Lung microvascular endothelial cell (primary cell): Measurements from ENCODE around the gene CTSG. TPM values are rescaled to one million over a fixed set of nuclear protein-coding genes. Genes with fewer than 3 reads are reported as not detected.
"Not testable (repeated sequence)": the region's sequence is repeated elsewhere in the genome, so short reads cannot be mapped to it uniquely, and the experiment has no call there.

Experiments used
- DNase-seq, 2 donors: peaks; one replicate each; pipeline versions ENCODE4 v3.0.0 to v3.0.0-alpha.2; 2010; ENCODE audit warnings: low read depth in 2 of 2
- total RNA-seq: library from RNA; depleted of rRNA; stranded (reverse); fragments of >200 nt; gene quantifications from 2 replicates; pipeline ENCODE4 v1.2.1, GENCODE V29; 2014

The CTSG gene
- total RNA-seq, 1 donor from 2014 or later = not detected

DNA sequence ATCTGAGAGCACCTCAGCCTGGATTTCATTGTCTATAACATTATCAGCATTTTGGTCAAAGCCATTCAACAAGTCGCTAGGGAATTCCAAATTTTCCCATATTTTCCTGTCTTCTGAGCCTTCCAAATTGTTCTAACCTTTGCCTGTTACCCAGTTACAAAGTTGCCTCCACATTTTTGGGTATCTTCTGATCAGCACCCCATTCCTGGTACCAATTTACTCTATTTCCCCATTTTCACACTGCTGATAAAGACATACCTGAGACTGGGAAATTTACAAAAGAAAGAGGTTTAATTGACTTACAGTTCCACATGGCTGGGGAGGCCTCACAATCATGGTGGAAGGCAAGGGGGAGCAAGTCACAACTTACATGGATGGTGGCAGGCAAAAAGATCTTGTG lies 27.0 kb downstream of the CTSG start:
- not testable (repeated sequence) for DNase-seq

DNA sequence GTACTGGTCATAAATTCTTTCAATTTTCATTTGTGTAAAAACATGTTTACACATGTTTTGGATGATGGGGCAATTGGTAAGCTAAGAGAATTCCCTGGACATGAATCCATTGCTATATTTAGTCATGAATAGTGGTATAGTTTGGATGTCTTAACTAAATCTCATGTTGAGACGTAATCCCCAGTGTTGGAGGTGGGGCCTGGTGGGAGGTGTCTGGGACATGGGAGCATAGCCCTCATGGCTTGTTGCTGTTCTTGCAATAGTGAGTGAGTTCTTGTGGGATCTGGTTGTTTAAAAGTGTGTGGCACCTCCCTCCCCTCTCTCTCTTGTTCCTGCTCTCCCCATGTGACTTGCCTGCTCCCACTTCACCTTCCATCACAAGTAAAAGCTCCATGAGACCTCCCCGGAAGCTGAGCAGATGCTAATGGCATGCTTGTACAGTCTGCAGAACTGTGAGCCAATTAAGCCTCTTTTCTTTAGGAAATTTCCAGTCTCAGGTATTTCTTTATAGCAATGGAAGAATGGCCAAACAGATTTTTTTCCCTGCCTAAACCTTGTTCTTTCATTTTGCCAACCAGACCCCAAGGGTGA lies 33.6 kb downstream of the CTSG start:
- no peak for DNase-seq

DNA sequence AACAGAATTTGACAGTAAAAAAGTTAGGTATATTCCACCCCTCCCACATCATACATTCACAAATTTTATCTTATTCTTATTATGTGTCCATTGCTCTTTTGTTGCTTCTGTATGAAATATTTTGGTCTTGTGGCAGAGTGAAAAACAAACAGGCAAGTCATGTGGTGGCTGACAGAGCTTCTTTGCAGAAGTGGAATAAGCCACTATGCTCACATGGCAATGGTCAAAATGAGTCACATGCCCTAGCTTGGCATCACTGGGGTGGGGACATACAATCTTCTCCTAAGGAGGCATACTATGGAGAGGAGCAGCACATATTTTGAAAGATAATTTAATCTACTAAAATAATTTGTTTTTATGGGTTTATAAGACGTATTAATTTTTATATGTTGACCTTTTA lies 40.3 kb downstream of the CTSG start:
- no peak for DNase-seq

DNA sequence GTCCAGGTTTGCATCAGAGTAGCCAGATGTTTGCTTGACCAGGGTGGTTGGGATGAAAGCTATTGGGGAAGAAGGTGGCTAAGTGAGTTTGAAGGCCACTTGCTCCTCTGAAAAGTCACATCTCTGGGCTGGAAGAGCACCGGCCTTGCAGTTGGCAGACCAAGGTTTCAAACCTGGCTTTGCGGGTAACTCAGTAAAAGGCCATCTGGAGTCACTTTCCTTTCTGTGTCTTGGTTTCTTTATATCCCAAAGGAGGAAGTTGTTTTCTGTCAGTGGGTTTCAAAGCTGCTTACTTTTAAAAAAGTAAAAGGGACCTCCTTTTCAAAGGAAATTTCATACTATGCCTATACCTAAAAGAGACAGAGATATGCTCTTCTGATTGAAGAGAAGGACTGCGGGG lies 41.8 kb downstream of the CTSG start:
- DNase-seq = no peak

DNA sequence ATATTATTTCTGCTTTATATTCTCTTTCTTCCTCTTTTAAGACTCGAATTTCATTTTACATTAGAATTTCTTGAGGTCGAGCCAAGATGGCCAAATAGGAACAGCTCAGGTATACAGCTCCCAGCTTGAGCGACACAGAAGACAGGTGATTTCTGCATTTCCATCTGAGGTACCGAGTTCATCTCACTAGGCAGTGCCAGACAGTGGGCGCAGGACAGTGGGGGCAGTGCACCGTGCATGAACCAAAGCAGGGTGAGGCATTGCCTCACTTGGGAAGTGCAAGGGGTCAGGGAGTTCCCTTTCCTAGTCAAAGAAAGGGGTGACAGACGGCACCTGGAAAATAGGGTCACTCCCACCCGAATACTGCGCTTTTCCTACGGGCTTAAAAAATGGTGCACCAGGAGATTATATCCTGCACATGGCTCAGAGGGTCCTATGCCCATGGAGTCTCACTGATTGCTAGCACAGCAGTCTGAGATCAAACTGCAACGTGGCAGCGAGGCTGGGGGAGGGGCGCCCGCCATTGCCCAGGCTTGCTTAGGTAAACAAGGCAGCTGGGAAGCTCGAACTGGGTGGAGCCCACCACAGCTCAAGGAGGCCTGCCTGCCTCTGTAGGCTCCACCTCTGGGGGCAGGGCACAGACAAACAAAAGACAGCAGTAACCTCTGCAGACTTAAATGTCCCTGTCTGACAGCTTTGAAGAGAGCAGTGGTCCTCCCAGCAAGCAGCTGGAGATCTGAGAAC lies 50.0 kb downstream of the CTSG start:
- DNase-seq = not testable (repeated sequence)

Other genes starting within 250 kb of the CTSG start
- 34.9 and 60.1 TPM in 2 replicates for gene ADCY4, start 241.2 kb downstream of the CTSG start, total RNA-seq
- gene RIPK3, start 236.3 kb downstream of the CTSG start, total RNA-seq = 0.60 and 0.65 TPM in 2 replicates
- 0.60 and 0.87 TPM in 2 replicates for gene NFATC4, start 208.1 kb downstream of the CTSG start, total RNA-seq
- 1.4 and 4.1 TPM in 2 replicates for gene NYNRIN, start 177.2 kb downstream of the CTSG start, total RNA-seq
- gene CBLN3, start 146.6 kb downstream of the CTSG start, total RNA-seq = 0.20 and 0.22 TPM in 2 replicates
- gene KHNYN, start 146.3 kb downstream of the CTSG start, total RNA-seq = 30.3 and 45.8 TPM in 2 replicates
- gene SDR39U1, start 133.5 kb downstream of the CTSG start, total RNA-seq = 6.5 and 7.3 TPM in 2 replicates
- not detected in 2 replicates for gene CMA1, start 68.0 kb downstream of the CTSG start, total RNA-seq
- gene GZMH, start 33.4 kb upstream of the CTSG start, total RNA-seq = not detected in 2 replicates
- gene GZMB, start 57.9 kb upstream of the CTSG start, total RNA-seq = not detected in 2 replicates